ENCODE measurements around the gene HECW1.
A peak's percentile ranks its signal among the peaks of the same experiment; 100 is the strongest.

HECW1 gene

GRCh38 chr7:43505412-43505811, 393.0 kb downstream of the HECW1 start:
- DNase-seq (ENCODE audit: low read depth), result no peak

- no peak for DNase-seq (ENCODE audit: low read depth)
These were observed 394.0 kb downstream of the HECW1 start for GRCh38 chr7:43506460-43506859.

- DNase-seq (ENCODE audit: low read depth), result no peak
These were observed 396.0 kb downstream of the HECW1 start for GRCh38 chr7:43508461-43508860.

GRCh38 chr7:43509906-43510305, 397.5 kb downstream of the HECW1 start:
- DNase-seq (ENCODE audit: low read depth), result no peak

GRCh38 chr7:43511029-43511428, 398.6 kb downstream of the HECW1 start:
- no peak for DNase-seq (ENCODE audit: low read depth)

- DNase-seq (ENCODE audit: low read depth), result no peak
These were observed 399.5 kb downstream of the HECW1 start for GRCh38 chr7:43511769-43512515.

- no peak for DNase-seq (ENCODE audit: low read depth)
These were observed 400.8 kb downstream of the HECW1 start for GRCh38 chr7:43513251-43513650.

- DNase-seq (ENCODE audit: low read depth), result no peak
These were observed 404.3 kb downstream of the HECW1 start for GRCh38 chr7:43516581-43517342.

- DNase-seq (ENCODE audit: low read depth), result no peak
These were observed 405.0 kb downstream of the HECW1 start for GRCh38 chr7:43517464-43517863.

GRCh38 chr7:43520201-43520600, 407.8 kb downstream of the HECW1 start:
- no peak for DNase-seq (ENCODE audit: low read depth)

GRCh38 chr7:43522406-43523156, 410.1 kb downstream of the HECW1 start:
- DNase-seq (ENCODE audit: low read depth), result peak; percentile 67

GRCh38 chr7:43528576-43529354, 416.3 kb downstream of the HECW1 start:
- DNase-seq (ENCODE audit: low read depth), result no peak

- DNase-seq (ENCODE audit: low read depth), result no peak
These were observed 418.3 kb downstream of the HECW1 start for GRCh38 chr7:43530553-43531410.

- DNase-seq (ENCODE audit: low read depth), result no peak
These were observed 419.3 kb downstream of the HECW1 start for GRCh38 chr7:43531700-43532099.

GRCh38 chr7:43533801-43534479, 421.5 kb downstream of the HECW1 start:
- DNase-seq (ENCODE audit: low read depth), result peak; percentile 58

GRCh38 chr7:43535031-43535451, 422.6 kb downstream of the HECW1 start:
- DNase-seq (ENCODE audit: low read depth), result peak; percentile 47

GRCh38 chr7:43535810-43536585, 423.6 kb downstream of the HECW1 start:
- peak; percentile 78 for DNase-seq (ENCODE audit: low read depth)

GRCh38 chr7:43536773-43537172, 424.3 kb downstream of the HECW1 start:
- no peak for DNase-seq (ENCODE audit: low read depth)

GRCh38 chr7:43537765-43538403, 425.4 kb downstream of the HECW1 start:
- no peak for DNase-seq (ENCODE audit: low read depth)

Measured in GM04504 (cell line).